NCI-H2196 (cell line): ENCODE results near the gene NMRAL1.
A peak's percentile ranks its signal among the peaks of the same experiment; 100 is the strongest.

Experiments
- DNase-seq: peaks from one replicate; lab custom pipeline; 2025; ENCODE audit not compliant: unreplicated experiment; lab: John Stamatoyannopoulos, UW

The NMRAL1 gene

DNA sequence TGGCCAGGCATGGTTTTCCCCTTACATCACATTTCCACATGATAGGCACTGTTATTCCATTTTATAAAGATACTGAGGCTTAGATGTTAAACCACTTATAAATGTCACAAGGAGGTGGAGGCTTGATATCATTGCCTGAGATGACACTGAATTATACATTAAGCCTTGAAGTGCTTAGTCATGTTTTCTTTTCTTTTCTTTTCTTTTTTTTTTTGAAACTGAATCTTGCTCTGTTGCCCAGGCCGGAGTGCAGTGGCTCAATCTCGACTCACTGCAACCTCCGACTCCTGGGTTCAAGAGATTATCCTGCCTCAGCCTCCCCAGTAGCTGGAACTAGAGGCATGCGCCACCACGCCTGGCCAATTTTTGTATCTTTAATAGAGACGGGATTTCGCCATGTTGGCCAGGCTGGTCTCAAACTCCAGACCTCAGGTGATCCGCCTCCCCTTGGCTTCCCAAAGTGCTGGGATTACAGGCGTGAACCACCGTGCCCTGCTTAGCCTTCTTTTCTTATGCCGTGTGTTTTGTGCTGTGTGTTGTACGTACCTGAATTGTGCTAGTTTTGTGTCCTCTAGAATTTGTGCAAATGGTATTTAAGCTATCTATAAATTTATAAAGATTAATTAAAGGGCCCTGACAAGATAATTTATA, 47.6 kb downstream of the NMRAL1 start:
- DNase-seq: no peak

DNA sequence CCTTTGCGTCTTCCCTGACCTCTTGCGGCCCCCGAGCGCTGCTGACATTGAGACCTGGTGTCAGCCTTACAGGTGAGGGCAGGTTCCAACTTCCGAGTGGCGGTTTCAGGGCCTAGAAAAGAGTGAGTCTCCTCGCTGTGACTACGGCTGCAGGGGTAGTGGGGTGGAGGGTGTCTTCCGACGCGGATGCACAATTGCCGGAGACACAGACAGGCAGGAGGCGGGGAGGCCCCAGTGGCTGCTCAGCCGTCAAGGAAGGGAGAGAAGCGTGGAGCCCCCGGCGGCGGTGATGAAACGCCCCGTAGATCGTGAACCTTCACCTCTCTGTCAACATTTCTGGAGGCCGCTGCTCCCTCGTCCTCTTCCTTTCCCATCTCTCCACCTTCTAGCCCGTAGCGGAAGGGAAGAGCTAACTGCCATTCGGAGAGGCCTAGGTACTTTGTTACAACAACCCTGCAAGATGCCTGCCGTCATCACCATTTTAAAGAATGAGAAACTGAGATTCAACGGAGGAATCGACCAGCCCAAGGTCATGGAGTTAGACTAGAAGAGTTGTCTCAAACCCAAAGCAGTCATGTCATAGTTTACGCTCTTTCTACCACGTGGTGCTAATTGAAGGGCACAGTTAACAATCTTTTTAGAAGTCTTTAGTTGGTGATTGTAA, 48.3 kb downstream of the NMRAL1 start:
- DNase-seq: no peak

DNA sequence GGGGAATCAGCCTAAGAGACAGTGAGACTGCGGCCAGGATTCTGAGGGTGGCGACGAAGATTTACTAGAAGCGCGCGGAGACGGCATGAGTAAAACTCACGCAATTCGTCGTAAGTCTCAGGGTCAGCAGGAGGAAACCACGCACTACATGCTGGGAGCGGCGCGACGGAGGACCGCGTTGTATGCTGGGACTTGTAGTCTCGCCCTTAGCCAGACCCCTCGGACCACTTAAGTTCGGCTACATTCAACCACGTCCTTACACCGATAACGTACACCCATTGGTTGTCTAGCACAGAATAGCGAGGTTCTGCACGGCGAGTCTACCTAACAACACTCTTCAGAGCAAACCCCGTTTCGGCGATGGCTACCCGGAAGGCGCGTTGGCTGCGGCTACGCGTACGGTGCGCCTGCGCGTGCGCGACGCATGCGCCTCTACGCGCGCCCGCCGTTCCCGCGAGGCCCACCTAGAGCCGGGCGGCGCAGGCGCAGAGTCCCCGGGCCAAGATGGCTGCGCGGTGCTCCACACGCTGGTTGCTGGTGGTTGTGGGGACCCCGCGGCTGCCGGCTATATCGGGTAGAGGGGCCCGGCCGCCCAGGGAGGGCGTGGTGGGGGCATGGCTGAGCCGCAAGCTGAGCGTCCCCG, 48.9 kb downstream of the NMRAL1 start, which contains the start of gene DNAJA3:
DNAJA3 (plus strand) TSS at position 491 of the 643 bp plus-strand sequence; CDS start at position 505, 14 bp downstream.
- peak; percentile 97 for DNase-seq

DNA sequence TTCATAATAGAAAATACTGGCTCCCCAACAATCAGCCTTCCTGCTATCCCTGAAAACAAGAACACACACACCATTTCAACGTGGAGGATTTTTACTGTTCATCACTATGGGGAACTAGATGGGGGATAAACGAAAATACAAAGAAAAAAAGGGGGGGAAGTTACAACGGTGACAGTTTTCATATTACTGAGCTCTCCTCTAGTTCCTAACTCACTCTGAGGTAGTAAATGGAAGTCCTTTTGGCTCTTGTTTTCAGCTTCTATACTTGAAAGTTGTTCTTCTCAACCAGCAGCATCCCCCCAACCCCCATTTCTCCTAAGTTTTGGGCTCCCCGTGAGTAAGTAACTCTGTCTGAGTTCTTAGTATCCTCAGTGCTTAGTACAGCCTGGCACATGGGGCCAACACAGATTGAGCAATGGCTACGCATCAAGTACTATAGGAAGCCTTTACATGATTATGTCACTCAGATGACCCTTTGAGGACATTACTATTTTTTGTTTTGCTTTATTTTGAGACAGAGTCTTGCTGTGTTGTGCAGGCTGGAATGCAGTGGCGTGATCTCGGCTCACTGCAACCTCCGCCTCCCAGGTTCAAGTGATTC, 53.8 kb downstream of the NMRAL1 start:
- DNase-seq: no peak

DNA sequence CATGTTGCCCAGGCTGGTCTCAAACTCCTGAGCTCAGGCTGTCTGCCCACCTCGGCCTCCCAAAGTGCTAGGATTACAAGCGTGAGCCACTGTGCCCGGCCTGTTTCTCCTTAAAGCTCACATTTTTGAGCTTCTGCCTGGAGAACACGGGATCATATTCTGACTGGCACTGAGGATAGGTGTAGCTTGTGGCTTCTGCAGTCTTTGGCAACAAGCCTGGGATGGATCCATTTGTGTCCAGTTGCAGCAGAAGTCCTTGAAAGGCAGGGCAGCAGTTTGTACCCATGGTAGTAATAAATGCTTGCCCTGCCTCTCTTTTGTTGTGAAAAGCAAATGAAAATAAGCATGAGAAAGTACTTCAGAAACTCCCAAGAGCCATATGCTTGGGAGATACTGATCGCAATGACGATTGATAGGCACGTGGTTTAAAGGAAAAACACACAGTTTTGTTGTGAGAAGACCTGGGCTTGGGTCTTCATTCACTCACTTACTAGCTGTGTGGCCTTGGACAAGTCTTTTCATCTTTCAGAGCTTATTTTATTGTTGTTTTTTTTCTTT, 54.9 kb downstream of the NMRAL1 start:
- DNase-seq: no peak

DNA sequence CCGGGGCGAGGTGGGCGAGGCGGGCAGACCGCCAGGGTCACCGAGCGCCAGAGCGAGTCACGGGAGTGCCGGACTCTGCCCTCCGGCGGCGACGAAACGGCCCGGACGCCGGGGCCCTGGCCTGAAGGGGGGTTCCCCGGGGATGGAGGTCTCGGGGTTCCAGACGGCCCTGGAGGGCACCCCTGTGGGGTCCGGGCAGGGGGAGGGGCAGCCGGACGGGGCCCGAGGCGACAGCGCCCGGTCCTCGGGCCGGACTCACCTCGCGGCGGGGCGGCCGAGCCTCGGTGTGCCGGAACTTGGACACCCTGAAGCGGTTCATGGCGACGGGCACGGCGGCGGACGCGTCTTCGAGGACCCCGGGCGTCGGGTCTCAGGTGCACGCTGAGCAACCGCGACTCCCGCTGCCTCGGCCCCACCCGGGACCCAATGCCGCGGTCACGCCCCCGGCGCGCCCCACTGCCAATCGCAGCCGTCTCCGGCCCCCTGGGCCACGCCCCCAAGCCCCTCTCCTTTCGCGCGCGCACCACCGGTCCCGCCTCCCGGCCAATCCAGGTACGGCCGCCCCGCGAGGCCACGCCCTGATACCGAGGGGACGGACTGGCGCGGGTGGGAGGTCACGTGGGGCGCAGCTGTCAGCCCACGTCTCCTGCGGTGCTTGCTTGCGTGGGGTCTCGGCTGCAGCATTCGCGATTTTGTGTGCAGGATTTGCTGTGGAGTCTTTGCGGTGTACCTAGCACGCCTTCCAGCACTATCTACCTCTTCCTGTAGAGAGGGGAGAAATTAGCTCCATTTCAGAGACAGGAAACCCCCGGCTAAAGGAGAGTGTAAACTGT, 58.0 kb downstream of the NMRAL1 start, which contains the start of gene CORO7:
CORO7 (minus strand) TSS at position 397 of the 833 bp plus-strand sequence; CDS start at position 319, 78 bp downstream.
- DNase-seq: peak; percentile 94

DNA sequence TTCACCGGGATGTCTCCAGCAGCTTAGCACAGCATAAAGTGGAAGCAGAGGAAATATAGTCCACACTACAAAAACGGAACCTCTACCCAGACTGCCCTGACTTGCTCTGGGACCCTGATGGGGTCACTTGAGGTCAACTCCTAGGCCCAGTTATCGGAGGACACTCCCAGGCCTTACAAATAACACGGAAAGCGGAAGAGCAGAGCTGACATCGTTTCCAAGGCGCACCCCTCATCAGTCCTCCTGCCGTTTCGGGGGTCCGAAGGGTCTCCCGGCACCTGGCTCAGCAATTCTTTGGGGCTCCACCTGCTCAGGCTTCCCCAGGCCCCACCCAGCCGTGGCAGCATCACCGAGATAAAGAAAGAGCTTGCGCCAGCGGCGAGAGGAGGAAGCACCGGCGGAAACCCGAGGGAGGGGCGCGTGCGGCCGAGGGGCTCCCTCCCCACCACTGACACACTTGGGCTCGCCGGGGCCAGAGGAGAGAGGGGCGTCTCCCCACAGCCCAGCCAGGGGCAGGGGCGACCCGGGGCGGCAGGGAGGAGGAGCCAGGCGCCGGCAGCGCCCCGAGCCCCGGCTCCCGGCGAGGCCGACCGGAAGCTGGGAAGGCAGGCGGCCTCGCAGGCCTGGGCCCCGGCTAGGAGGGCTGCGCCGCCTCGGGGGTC, 58.8 kb downstream of the NMRAL1 start:
- DNase-seq: peak; percentile 35

DNA sequence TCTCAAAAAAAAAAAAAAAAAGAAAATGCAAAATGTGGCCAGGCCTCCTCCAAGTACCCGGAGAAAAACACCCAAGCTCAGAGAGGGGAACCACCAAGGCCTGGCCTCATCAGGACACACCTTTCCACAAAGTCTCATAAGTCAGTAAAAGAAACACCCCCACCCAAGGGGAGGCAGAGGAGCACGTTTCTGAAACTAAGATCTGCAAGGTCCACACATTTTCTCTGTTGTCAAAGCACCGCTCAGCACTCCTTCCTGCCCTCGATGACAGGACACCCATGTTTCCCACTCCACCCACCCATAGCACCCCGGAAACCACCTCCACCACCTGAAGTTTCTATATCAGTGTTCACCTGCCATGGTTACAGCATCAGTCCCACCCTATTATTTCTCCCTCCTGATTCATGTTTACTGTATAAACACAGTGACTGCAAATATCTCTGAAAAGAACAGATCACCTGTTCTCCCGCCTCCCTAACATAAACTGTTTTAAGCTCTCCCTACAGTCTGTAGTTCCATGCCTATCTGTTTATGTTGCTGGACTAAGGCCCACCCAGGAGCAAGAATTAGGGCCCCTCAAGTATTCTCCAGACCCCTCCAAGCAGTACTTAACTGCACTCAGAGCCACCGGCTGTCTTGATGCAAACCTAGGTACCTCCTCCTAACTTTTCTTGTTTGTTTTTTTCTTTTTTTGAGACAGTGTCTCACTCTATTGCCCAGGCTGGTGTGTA, 60.1 kb downstream of the NMRAL1 start:
- DNase-seq: peak; percentile 35

DNA sequence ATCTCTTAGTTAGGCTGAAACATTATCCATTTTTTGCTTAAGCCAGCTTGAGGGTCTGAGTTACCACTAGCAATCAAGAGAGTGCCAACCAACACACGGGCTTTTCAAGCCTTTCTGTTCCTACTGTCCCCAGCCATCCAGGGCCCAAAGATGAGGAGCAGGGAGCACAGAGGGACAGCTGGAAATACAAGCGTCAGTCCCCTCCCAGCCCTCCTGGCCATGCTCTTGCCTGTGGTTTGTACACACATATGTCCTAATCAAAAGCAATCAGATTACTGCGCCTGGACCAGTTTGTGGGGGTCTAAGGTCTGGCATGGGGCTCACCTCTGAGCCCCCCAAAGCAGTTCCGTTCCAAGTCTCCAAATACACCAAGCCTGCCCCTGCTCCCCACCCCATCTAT, 61.6 kb downstream of the NMRAL1 start:
- DNase-seq: no peak

DNA sequence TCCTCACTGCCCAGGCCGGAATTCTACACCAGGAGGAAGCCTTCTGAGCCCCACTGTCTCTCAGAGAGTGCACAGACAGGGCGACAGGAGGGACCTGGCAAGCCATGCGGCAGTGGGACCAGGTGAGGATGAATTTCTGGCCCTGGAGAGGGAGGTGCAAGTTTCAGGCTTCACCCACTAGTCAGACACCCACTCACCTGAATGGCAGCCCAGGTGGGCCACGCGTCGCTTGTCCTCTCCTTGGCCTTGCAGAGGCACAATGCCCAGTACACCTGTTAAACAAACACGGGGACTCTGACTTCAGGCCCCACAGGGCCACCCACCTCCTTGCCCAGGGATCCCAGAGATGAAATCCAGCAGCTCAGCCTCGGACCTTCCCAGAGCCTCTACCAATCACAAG, 62.3 kb downstream of the NMRAL1 start:
- no peak for DNase-seq
